ENCODE measurements around the gene NTSR2.

GRCh38 chr2:11649093-11649492 is 20.9 kb downstream of the NTSR2 start:
- TF ChIP-seq IKZF1 (conservative IDR thresholded peaks at IDR 0.05) (no peak), RAD21 (IDR thresholded peaks at IDR 0.05; ENCODE audit: insufficient read depth, low read depth, low read length) (no peak), MYC (IDR thresholded peaks at IDR 0.05; ENCODE audit: insufficient read depth, insufficient read length, insufficient replicate concordance, low read length, severe bottlenecking) (no peak), ZNF274 (IDR thresholded peaks at IDR 0.05; ENCODE audit: insufficient read depth, insufficient read length) (no peak), SIN3A (IDR thresholded peaks at IDR 0.05; ENCODE audit: low read depth, low read length) (no peak), CHD4 (IDR thresholded peaks at IDR 0.05) (no peak), EED (IDR thresholded peaks at IDR 0.05; ENCODE audit: low read depth) (no peak), SREBF2 (IDR thresholded peaks at IDR 0.05; ENCODE audit: low read length) (no peak)
